ENCODE results near the gene SRGAP1.
"Not testable (repeated sequence)": the region's sequence is repeated elsewhere in the genome, so short reads cannot be mapped to it uniquely, and the experiment has no call there.

DNA sequence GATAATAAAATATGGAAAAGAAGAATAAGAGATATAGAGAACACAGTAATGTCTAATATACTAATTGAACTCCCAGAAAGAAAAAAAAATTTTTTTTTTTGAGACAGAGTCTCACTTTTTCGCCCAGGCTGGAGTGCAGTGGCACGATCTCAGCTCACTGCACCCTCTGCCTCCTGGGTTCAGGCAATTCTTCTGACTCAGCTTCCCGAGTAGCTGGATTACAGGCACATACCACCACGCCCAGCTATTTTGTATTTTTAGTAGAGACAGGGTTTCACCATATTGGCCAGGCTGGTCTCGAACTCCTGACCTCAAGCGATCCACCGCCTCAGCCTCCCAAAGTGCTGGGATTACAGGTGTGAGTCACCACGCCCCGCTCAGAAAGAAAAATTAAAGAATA is 232.1 kb downstream of the SRGAP1 start:
- TF ChIP-seq EP300, POLR2A, POLR2AphosphoS5 (IDR thresholded peaks at IDR 0.05): not testable (repeated sequence)
- TF ChIP-seq, protein P1, sequence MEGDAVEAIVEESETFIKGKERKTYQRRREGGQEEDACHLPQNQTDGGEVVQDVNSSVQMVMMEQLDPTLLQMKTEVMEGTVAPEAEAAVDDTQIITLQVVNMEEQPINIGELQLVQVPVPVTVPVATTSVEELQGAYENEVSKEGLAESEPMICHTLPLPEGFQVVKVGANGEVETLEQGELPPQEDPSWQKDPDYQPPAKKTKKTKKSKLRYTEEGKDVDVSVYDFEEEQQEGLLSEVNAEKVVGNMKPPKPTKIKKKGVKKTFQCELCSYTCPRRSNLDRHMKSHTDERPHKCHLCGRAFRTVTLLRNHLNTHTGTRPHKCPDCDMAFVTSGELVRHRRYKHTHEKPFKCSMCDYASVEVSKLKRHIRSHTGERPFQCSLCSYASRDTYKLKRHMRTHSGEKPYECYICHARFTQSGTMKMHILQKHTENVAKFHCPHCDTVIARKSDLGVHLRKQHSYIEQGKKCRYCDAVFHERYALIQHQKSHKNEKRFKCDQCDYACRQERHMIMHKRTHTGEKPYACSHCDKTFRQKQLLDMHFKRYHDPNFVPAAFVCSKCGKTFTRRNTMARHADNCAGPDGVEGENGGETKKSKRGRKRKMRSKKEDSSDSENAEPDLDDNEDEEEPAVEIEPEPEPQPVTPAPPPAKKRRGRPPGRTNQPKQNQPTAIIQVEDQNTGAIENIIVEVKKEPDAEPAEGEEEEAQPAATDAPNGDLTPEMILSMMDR (IDR thresholded peaks at IDR 0.05), result not testable (repeated sequence)

Measured in upper lobe of left lung (tissue), 4 donors.